Measurements from ENCODE around the gene CHTF8. TPM values are rescaled to one million over a fixed set of nuclear protein-coding genes. Genes with fewer than 3 reads are reported as not detected.

CHTF8 gene
- total and polyA plus RNA-seq, 9 donors: 47.9 to 130 (median 82.6) TPM

DNA sequence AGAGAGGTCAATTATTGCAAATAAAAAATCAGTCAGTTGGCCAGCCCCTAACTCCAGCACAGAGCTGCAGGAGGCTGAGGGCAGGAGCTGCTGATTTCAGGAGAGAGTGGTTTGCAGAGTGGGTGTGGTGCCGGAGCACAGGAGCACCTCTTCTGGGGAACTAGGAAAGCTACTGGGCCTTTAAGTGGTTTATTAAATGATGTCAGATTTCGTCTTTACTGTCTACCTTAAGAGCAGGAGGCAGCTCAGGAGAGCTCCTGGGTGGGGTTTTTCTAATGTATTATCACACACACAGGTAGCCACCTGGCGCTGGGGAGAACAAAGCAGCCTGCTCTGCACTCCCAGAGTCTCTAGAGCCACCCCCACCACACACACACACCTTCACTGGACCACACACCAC, 38.4 kb downstream of the CHTF8 start:
- intact Hi-C loops (cut with DNase I): no loop called here
- no peaks in the 10 kb centered on the region for H3K4me1 ChIP-seq (ENCODE audit: insufficient read depth)
- WGBS, 3 donors: 77 to 82% (median 80%) methylated on average over 3 of the region's 3 CpGs

DNA sequence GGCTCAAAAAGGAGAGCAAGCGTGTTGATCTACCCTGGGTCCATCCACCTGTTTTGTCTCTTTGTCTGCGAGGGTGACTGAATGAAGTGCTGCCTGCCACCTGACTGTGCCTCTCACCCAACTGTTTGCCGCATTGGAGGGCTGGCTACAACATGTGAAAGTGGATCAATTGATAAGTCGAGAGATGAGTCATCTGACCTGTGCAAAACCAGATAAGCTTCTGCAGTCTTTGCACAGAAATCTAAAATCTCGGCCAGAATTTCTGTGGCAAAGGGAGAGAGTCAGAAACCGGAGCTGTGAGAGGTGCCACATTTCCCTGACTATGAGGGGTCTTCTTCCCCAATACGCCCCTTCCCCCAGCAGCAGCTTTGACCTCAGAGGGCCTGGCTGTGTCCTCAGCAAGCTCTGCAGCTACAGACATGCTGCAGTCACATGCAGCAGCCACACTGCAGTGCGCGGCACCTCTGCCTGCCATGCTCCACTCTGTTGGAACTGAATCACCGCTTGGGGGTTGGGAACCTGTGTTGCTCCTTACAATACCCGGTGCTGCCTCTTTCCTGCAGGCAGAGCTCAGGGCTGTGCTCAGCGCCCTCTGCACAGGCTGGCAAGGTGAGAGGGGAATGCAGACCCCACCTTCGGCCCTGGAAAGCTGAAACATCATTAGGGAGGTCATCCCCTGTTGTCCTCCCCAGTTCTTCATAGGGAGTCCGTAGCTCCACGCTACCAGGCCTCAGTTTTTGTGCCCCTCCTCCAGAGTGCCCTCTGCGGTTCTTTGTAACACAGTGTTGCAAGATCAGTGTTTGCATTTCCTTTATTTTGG, 43.1 kb downstream of the CHTF8 start:
- Histone ChIP-seq H3K36me3 (no peaks in the 10 kb centered on the region), H3K4me1 (ENCODE audit: insufficient read depth) (no peaks in the 10 kb centered on the region), H3K27ac (no peak overlapping the region), H3K9me3 (no peaks in the 10 kb centered on the region), H3K4me3 (no peak overlapping the region), H3K27me3 (no peaks in the 10 kb centered on the region)
- WGBS, 3 donors: 48 to 58% (median 58%) methylated on average over 16 of the region's 16 CpGs
- TF ChIP-seq CTCF (IDR thresholded peaks at IDR 0.05) (no peak), EP300 (IDR thresholded peaks at IDR 0.05) (no peak), POLR2A (IDR thresholded peaks at IDR 0.05) (no peak)
- no peak for DNase-seq
- intact Hi-C loops (cut with DNase I): no loop called here

More for the DNA sequence above, 38.4 kb downstream of the CHTF8 start:
- Histone ChIP-seq H3K36me3 (no peaks in the 10 kb centered on the region), H3K27ac (no peak overlapping the region), H3K9me3 (no peaks in the 10 kb centered on the region), H3K27me3 (no peaks in the 10 kb centered on the region), H3K4me3 (no peak overlapping the region)
- TF ChIP-seq EP300 (IDR thresholded peaks at IDR 0.05) (no peak), POLR2A (IDR thresholded peaks at IDR 0.05) (no peak), CTCF (IDR thresholded peaks at IDR 0.05) (no peak)
- no peak for DNase-seq

DNA sequence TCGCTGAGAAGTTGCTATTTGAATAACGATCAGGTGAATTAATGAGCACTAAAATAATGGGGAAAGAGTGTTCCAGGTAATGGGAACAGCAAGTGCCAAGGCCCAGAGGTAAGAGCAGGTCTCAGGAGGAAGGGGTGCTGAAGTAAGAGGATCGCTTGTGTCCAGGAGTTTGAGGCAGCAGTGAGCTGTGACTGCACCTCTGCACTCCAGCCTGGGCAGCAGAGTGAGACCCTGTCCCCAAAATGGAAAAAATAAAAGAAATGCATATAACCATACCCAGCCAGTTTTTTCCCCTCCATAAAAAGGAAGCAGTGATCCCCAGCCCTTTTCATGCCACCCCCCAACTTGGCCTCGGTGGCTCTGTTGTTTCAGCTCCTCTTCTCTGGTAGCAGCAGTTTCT, 43.7 kb downstream of the CHTF8 start:
- no peaks in the 10 kb centered on the region for H3K4me1 ChIP-seq (ENCODE audit: insufficient read depth)
- no peaks in the 10 kb centered on the region for H3K9me3 ChIP-seq
- intact Hi-C loops (cut with DNase I): no loop called here
- WGBS, 3 donors: 80 to 90% (median 84%) methylated on average over 4 of the region's 4 CpGs
- no peaks in the 10 kb centered on the region for H3K36me3 ChIP-seq
- H3K27me3 ChIP-seq: no peaks in the 10 kb centered on the region
- DNase-seq: no peak
- H3K4me3 ChIP-seq: no peak overlapping the region
- H3K27ac ChIP-seq: no peak overlapping the region
- TF ChIP-seq EP300 (IDR thresholded peaks at IDR 0.05): no peak

DNA sequence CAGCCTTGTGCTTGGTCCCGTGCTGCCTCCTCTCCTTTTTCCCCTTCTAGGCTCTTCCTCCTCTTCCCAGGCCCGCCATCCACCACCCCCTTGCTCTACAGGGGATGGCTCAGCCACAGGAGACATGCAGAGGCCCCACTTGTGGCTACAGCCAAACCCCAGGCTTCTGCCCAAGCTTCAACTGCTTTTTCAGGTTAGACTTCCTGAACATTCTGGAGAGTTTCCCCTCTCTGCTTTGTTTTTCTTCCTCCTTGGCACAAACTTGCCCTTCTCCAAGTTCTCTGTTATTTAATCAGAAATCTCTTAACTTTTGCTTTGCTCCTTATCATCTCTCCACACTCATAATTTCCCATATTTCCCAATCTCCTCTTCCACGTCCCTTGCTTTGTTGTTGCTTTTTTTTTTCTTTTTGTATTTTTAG, 45.2 kb downstream of the CHTF8 start:
- TF ChIP-seq EP300 (IDR thresholded peaks at IDR 0.05) (no peak), POLR2A (IDR thresholded peaks at IDR 0.05) (no peak), CTCF (IDR thresholded peaks at IDR 0.05) (no peak)
- no peak for DNase-seq
- Histone ChIP-seq H3K27ac (no peak overlapping the region), H3K4me1 (ENCODE audit: insufficient read depth) (no peaks in the 10 kb centered on the region), H3K9me3 (no peaks in the 10 kb centered on the region), H3K27me3 (no peaks in the 10 kb centered on the region), H3K36me3 (no peaks in the 10 kb centered on the region), H3K4me3 (no peak overlapping the region)
- WGBS, 3 donors: 81 to 85% (median 83%) methylated on average over 3 of the region's 3 CpGs
- intact Hi-C loops (cut with DNase I): no loop called here

- 90 to 94% (median 90%) methylated on average over 5 of the region's 5 CpGs for WGBS, 3 donors
- H3K27me3 ChIP-seq: no peaks in the 10 kb centered on the region
- H3K4me1 ChIP-seq (ENCODE audit: insufficient read depth): no peaks in the 10 kb centered on the region
- TF ChIP-seq POLR2A (IDR thresholded peaks at IDR 0.05): no peak
- no peak for TF ChIP-seq EP300 (IDR thresholded peaks at IDR 0.05)
- no peak for TF ChIP-seq CTCF (IDR thresholded peaks at IDR 0.05)
- intact Hi-C loops (cut with DNase I): no loop called here
- H3K4me3 ChIP-seq: no peak overlapping the region
- no peaks in the 10 kb centered on the region for H3K36me3 ChIP-seq
- H3K27ac ChIP-seq: no peak overlapping the region
- no peaks in the 10 kb centered on the region for H3K9me3 ChIP-seq
- no peak for DNase-seq
These were observed 47.2 kb downstream of the CHTF8 start for GRCh38 chr16:69085032-69085695.

Measured in ovary (tissue), 9 donors.